Stomach (tissue), 9 donors: Measurements from ENCODE around the gene DRICH1. TPM values are rescaled to one million over a fixed set of nuclear protein-coding genes. Genes with fewer than 3 reads are reported as not detected.

Experiments used
- DNase-seq, 2 donors: peaks; one replicate each; pipeline versions ENCODE4 v3.0.0 to v3.0.0-alpha.2; 2013 to 2019
- H3K27ac ChIP-seq, 5 donors: fragments of 200-600 bp in 4 of 5; sonication (generic) in 4 of 5; one replicate each; pipeline ENCODE4 v1.5.1; 2013 to 2019; ENCODE audit warnings: mild to moderate bottlenecking in 1 of 5, moderate library complexity in 1 of 5
- H3K27me3 ChIP-seq, 3 donors: fragments of 200-600 bp; sonication (generic); one replicate each; pipeline ENCODE4 v1.5.1; 2017 to 2019; ENCODE audit warnings: mixed run types in 1 of 3
- H3K36me3 ChIP-seq, 4 donors: fragments of 200-600 bp; sonication (generic); 1 replicate in 3 of 4; 2 replicates in 1 of 4; pipeline ENCODE4 v1.5.1; 2016 to 2019
- H3K4me1 ChIP-seq, 4 donors: fragments of 200-600 bp; sonication (generic); one replicate each; pipeline ENCODE4 v1.5.1; 2016 to 2019
- H3K4me3 ChIP-seq, 4 donors: fragments of 200-600 bp; sonication (generic) in 3 of 4; one replicate each; pipeline ENCODE4 v1.5.1; 2016 to 2019; ENCODE audit warnings: mild to moderate bottlenecking in 1 of 4
- H3K9me3 ChIP-seq, 4 donors: fragments of 200-600 bp; sonication (generic); one replicate each; pipeline ENCODE4 v1.5.1; 2016 to 2019
- EP300 ChIP-seq: sonication (generic); formaldehyde crosslinking; IDR thresholded peaks from one replicate; pipeline ENCODE4 v1.6.1; 2017; ENCODE audit warnings: antibody characterized with exemption
- POLR2A ChIP-seq, 4 donors: fragments of 450-650 bp; IDR thresholded peaks; one replicate each; pipeline ENCODE4 v1.6.1; 2016; ENCODE audit warnings: antibody characterized with exemption in 4 of 4, control low read depth in 2 of 4, mild to moderate bottlenecking in 1 of 4, moderate library complexity in 1 of 4
- POLR2AphosphoS5 ChIP-seq, 3 donors: sonication (generic); formaldehyde crosslinking; IDR thresholded peaks; one replicate each; pipeline ENCODE4 v1.6.1; 2016; ENCODE audit warnings: antibody characterized with exemption in 3 of 3
- WGBS, 5 donors: extraction: QIAGEN DNeasy Blood & Tissue Kit in 3 of 5; methylation state at CpG; one replicate each; pipeline versions ENCODE4 v1.1.5 to v1.1.7; 2013 to 2018; 5-methylcytosine and 5-hydroxymethylcytosine counted together
- intact Hi-C: fragments of 100-400 bp; cut with DNase I; formaldehyde crosslinking; loops from one replicate; pipeline ENCODE4 v1.15.1; 2023; ENCODE audit warnings: low total_unique reads
- polyA plus RNA-seq, 3 donors: library from polyadenylated mRNA; stranded (reverse); fragments of 200-250 nt; gene quantifications; one replicate each; pipeline ENCODE4 v1.2.3, GENCODE V29; 2013
- total RNA-seq, 5 donors: library from RNA; depleted of rRNA; stranded (reverse); fragments of >200 nt; gene quantifications; one replicate each; pipeline versions ENCODE4 v1.1.0 to v1.2.3, GENCODE V29; 2014 to 2016
- TF ChIP-seq, protein P1 (sequence below), 7 experiments: fragments of 450-650 bp in 4 of 7; fragments of 200-600 bp in 3 of 7; sonication (generic) in 3 of 7; IDR thresholded peaks; one replicate each; pipeline ENCODE4 v1.5.1; 2016 to 2019; ENCODE audit warnings: antibody characterized with exemption in 7 of 7, control low read depth in 2 of 7, mild to moderate bottlenecking in 1 of 7
- donor health status: healthy with polysubstance abuse.
- donor health status: Bipolar disorder and iron deficiency.
- donor health status: healthy.

The DRICH1 gene
- total and polyA plus RNA-seq, 8 donors = 0.28 to 49.0 (median 0.93) TPM; not detected in 4

DNA sequence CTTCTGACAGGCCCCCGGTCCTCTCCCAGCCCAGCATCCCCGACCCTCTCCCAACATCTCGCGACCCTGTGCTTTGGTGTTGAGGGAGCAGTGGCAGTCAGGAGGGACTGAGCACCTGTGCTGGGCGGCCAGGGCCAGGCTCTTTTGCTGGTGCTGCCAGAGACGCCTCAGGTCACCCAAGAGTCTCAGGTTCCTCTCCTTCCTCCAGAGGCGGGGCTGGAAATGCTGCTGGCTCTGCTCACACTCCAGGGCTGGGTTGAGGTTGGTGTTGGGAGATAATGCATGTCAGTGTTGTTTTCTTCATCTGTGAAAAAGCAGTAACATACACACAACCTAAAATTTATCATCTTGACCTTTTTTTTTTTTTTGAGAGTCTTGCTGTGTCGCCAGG lies 50.9 kb downstream of the DRICH1 start:
- H3K27ac ChIP-seq = no peak overlapping the region
- peaks cover 0 to 25% (median 0%) of the 10 kb centered on the region in 3 donors for H3K27me3 ChIP-seq
- intact Hi-C loops = no loop called here
- WGBS, 5 donors = 76 to 80% (median 77%) methylated on average over 8 of the region's 8 CpGs
- H3K9me3 ChIP-seq = no peaks in the 10 kb centered on the region
- no peaks in the 10 kb centered on the region for H3K36me3 ChIP-seq
- no peak overlapping the region for H3K4me3 ChIP-seq
- DNase-seq = no peak
- H3K4me1 ChIP-seq = no peaks in the 10 kb centered on the region
- TF ChIP-seq, protein P1, sequence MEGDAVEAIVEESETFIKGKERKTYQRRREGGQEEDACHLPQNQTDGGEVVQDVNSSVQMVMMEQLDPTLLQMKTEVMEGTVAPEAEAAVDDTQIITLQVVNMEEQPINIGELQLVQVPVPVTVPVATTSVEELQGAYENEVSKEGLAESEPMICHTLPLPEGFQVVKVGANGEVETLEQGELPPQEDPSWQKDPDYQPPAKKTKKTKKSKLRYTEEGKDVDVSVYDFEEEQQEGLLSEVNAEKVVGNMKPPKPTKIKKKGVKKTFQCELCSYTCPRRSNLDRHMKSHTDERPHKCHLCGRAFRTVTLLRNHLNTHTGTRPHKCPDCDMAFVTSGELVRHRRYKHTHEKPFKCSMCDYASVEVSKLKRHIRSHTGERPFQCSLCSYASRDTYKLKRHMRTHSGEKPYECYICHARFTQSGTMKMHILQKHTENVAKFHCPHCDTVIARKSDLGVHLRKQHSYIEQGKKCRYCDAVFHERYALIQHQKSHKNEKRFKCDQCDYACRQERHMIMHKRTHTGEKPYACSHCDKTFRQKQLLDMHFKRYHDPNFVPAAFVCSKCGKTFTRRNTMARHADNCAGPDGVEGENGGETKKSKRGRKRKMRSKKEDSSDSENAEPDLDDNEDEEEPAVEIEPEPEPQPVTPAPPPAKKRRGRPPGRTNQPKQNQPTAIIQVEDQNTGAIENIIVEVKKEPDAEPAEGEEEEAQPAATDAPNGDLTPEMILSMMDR (IDR thresholded peaks at IDR 0.05) = no peak

DNA sequence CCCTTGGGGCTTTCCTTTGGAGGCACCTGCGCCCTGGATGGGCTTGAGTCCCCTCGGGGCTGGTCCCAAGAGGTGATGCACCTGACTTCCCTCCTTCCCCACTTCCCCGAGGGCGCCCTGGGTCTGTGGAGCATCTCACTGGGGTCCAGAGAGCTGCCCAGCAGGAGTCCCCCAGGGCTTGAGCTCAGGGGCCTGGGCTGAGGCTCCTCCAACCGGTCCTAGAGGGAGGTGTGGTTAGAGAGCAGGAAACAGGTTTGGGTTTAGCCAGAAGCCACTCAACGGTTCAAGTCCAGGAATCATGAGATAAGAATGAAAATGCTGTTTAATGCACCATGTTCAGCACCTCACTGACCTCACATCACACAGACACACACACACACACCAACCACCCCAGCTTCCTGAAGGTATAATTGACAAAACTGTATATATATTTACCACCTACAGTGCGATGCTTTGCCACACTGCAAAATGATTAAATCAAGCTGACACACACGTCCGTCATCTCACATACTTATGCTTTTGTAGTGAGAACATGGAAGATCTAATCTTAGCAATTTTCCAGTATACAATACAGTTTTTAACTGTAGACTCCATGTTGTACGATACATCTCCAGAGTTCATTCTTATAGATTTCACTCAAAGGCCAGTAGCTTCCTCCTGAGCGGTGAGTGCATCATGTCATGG lies 51.4 kb downstream of the DRICH1 start:
- TF ChIP-seq POLR2AphosphoS5 (IDR thresholded peaks at IDR 0.05) (no peak), POLR2A (IDR thresholded peaks at IDR 0.05) (no peak), EP300 (no peak)
- TF ChIP-seq, protein P1 (IDR thresholded peaks at IDR 0.05) = no peak
- peaks cover 0 to 25% (median 0%) of the 10 kb centered on the region in 3 donors for H3K27me3 ChIP-seq
- H3K4me3 ChIP-seq = no peak overlapping the region
- H3K36me3 ChIP-seq = no peaks in the 10 kb centered on the region
- WGBS, 5 donors = 63 to 68% (median 65%) methylated on average over 8 to 11 of the region's 11 CpGs
- H3K27ac ChIP-seq = no peak overlapping the region
- DNase-seq = no peak
- intact Hi-C loops = no loop called here
- H3K9me3 ChIP-seq = no peaks in the 10 kb centered on the region
- H3K4me1 ChIP-seq = no peaks in the 10 kb centered on the region

DNA sequence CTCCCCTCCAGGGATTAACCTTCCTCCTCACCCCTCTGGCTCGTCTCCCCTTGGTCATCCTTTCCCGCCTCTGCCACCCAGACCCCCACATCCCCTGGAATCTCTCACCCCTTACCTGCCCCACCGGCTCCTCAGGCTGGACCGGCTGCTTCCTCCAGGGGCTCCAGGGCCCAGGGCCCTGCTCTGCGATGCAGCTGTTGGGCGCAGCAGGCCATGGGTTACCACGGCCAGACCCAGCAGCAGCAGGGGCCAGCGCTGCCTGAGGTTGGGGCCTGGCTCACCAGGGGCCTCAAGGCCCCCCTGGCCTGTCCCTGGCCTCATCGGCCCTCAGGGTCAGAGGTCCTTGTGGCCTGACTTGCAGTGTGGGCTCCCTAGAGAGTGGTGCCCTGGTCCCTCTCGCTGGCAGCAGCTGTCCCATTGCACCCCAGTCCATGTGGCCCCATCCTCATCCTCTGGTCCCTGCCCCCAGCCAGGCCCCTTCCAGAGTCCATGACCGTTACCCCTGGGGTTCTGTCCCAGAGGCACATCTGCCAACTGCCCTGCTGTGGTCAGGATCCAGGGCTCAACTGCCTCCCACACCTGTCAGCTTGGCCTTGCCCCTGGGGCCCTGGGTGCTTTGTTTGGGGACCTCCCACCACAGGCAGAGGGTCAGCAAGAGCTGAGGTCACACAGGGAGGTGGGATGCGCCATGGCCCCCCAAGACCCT lies 52.1 kb downstream of the DRICH1 start, which contains the start of gene IGLL1:
Gene IGLL1 (minus strand): TSS at position 421 of the 706 bp plus-strand sequence. CDS start 100 bp downstream, at position 321.
- Histone ChIP-seq H3K4me1 (no peaks in the 10 kb centered on the region), H3K27ac (no peak within 1 kb of the TSS), H3K36me3 (no peaks in the 10 kb centered on the region), H3K4me3 (no peak within 1 kb of the TSS), H3K27me3 (peaks cover 0 to 25% (median 0%) of the 10 kb centered on the region in 3 donors), H3K9me3 (no peaks in the 10 kb centered on the region)
- TF ChIP-seq EP300 (no peak), POLR2A (IDR thresholded peaks at IDR 0.05) (no peak), POLR2AphosphoS5 (IDR thresholded peaks at IDR 0.05) (no peak)
- TF ChIP-seq, protein P1 (IDR thresholded peaks at IDR 0.05) = no peak
- DNase-seq = no peak
- intact Hi-C loops = no loop called here
- WGBS, 5 donors = 58 to 71% (median 70%) methylated on average over 6 to 12 of the region's 12 CpGs

DNA sequence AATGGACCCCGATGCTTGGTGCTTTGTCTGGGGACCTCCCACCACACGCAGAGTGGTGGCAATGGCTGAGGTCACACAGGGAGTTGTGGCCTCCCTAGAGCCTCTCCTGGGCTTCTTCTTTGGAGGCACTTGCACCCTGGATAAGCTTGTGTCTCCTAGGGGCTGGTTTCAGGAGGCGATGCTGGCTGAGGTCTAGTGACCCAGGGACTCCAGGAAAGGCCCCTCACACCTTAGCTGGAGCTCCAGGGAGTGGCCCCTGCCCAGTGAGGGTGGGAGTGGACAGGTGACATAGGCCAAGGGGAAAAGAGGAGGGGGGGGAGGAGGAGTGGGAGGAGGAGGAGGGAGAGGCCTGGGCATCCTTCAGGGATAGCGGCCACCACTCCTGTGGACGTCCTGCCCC lies 52.8 kb downstream of the DRICH1 start:
- Histone ChIP-seq H3K27ac (no peak overlapping the region), H3K4me1 (no peaks in the 10 kb centered on the region), H3K9me3 (no peaks in the 10 kb centered on the region), H3K36me3 (no peaks in the 10 kb centered on the region), H3K4me3 (no peak overlapping the region), H3K27me3 (peaks cover 0 to 25% (median 0%) of the 10 kb centered on the region in 3 donors)
- 73 to 89% (median 84%) methylated on average over 5 of the region's 5 CpGs for WGBS, 5 donors
- intact Hi-C loops = no loop called here
- TF ChIP-seq EP300 (no peak), POLR2A (IDR thresholded peaks at IDR 0.05) (no peak), POLR2AphosphoS5 (IDR thresholded peaks at IDR 0.05) (no peak)
- TF ChIP-seq, protein P1 (IDR thresholded peaks at IDR 0.05) = no peak
- DNase-seq = no peak
